KG1 (cell line): ENCODE measurements around the gene CALHM2.
"Not testable (repeated sequence)": the region's sequence is repeated elsewhere in the genome, so short reads cannot be mapped to it uniquely, and the experiment has no call there.

Experiments
- DNase-seq: peaks from one replicate; lab custom pipeline; 2025; lab: John Stamatoyannopoulos, UW

CALHM2 gene

GRCh38 chr10:103449208-103450144 lies 2.7 kb downstream of the CALHM2 start:
- DNase-seq, result no peak

GRCh38 chr10:103448746-103449145 lies 3.4 kb downstream of the CALHM2 start:
- no peak for DNase-seq

- no peak for DNase-seq
Measured at GRCh38 chr10:103447187-103447586, 5.0 kb downstream of the CALHM2 start.

DNA sequence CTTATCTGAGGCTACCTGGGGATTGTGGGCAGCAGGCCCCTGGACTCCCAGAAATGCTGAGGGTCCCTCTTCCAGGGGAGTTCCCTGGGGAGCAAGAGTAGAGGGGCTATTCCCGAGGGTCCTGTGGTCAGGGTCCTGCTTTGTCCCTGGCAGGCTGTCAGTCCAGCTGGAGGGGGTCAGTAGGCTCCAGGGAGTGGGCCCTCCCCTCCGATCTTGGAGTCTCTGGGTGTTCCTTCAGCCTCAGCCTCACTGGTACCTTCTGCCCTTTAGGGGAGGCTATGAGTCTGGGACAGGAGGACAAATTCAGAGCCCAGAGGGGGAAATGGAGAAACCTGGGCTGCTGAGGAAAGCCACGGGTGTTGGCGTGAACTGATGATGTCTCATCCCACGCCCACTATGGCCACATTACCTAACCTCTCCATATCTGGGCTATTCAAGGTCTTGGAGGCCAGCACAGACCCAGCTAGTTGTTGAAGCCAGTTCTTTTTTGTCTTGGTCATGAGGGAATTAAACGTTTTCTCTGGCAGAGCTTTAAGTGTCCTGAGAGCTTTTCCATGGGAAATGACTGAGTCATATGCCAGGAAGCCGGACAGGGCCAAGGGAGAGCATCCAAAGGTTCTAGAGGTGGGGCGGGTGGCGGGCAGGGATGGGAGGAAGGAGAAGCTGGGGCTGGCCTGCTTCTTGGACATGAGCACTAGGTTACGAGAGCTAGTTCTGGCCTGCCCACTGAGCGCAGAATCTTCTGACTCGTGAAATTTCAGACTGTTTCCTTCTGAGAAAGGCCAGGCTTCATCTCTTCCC lies 6.2 kb downstream of the CALHM2 start:
- DNase-seq, result no peak

- no peak for DNase-seq
Measured at GRCh38 chr10:103445366-103445765, 6.8 kb downstream of the CALHM2 start.

- DNase-seq, result no peak
Measured at GRCh38 chr10:103444478-103444877, 7.7 kb downstream of the CALHM2 start.

GRCh38 chr10:103443475-103444185 lies 8.5 kb downstream of the CALHM2 start:
- no peak for DNase-seq

DNA sequence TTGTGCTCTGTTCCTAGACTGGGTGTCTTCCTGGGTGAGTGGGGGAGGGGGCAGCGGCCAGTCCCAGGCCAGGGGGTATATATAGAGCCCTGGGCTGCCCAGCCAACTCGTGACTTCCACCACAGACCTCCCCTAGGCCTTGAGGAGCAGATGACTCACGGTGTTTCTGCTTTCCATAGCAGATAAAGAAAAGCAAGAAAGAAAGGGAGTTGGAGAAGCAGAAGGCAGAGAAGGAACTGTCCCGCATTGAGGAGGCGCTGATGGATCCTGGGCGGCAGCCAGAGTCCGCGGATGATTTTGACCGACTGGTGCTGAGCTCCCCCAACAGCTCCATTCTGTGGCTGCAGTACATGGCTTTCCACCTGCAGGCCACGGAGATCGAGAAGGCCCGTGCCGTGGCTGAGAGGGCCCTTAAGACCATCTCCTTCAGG lies 10.1 kb downstream of the CALHM2 start:
- DNase-seq, result no peak

DNA sequence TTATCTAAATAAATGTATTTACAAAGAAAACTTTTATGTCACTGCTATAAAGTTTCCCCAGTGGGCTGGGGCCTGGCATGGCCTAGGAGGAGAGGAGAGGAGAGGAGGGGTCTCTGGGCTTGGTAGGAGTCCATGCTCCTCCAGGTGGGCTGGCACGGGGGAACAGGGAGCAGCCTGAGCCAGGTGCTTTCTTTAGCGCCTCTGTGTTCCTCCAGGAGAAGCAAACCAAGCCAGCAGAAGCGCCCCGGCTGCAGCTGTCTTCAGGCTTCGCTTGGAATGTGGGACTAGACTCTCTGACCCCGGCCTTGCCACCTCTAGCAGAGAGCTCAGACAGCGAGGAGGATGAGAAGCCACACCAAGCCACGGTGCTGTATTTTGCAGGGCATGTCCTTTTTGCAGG lies 10.6 kb downstream of the CALHM2 start:
- no peak for DNase-seq

DNA sequence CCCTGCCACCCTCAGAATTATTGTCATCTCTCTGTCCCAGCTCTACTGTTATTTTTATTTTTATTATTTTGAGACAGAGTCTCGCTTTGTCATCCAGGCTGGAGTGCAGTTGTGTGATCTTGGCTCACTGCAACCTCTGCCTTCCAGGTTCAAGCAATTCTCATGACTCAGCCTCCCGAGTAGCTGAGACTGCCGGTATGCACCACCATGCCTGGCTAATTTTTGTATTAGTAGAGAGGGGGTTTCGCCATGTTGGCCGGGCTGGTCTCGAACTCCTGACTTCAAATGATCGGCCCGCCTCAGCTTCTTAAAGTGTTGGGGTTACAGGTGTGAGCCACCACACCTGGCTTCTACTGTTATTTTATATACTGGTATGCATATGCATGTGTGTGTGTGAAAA lies 11.0 kb downstream of the CALHM2 start:
- no peak for DNase-seq

DNA sequence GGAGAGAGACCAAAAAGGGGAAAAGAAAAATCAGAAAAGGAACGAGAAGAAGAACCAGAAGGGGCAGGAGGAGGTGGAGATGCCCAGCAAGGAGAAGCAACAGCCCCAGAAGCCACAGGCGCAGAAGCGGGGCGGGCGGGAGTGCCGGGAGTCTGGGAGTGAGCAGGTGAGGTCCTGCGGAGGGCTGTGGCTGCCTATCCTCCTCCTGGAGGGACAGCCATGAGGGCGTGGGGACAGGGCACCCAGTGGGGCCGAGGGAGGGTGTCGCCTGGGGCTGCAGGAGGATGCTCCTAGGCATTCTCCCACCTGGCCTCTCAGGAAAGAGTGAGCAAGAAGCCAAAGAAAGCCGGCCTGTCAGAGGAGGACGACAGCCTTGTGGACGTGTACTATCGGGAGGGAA lies 11.8 kb downstream of the CALHM2 start:
- no peak for DNase-seq

- no peak for DNase-seq
Measured at GRCh38 chr10:103439776-103440175, 12.4 kb downstream of the CALHM2 start.

DNA sequence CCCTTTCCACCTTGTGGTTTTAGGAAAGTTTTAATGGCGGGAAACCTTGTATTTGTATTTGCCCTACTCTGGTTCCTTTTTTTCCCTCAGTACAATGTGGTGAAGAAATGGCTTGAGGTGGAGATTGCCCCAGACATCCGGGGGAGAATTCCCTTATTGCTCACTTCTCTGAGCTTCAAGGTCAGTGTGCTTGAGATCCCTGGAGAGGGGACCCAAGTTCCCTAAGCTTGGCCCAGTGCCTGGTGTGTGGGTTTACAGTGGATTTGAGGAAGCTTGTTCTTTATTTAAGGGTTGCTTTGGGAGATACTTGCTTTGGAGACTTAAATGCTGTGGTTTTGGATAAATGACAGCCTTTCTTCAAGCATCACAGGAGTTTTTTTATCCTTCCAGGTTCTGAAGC lies 18.3 kb downstream of the CALHM2 start:
- DNase-seq, result no peak

- DNase-seq, result no peak
Measured at GRCh38 chr10:103431902-103432301, 20.3 kb downstream of the CALHM2 start.

GRCh38 chr10:103429647-103430046 lies 22.5 kb downstream of the CALHM2 start:
- DNase-seq, result no peak

GRCh38 chr10:103428989-103429643 lies 23.1 kb downstream of the CALHM2 start:
- no peak for DNase-seq

- DNase-seq, result no peak
Measured at GRCh38 chr10:103427866-103428265, 24.3 kb downstream of the CALHM2 start.

DNA sequence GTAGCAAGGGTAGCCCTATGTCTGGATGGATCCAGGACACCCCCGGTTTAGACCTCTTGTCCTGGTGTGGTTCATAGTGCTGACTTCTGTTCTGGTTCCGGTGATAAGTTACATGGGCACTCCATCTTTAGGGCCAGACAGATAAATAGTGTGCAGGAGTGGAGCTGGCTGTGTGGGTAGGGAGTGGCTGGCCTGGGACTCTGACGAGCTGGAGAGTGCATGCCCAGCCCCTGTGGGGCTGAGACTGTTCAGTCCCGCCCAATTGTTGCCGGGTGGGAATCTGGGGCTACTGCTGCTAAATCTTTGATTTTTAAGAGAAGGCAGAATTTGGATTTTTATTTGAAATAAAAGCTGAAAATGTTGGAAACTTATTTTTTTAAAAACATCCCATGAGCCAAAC lies 28.4 kb downstream of the CALHM2 start:
- no peak for DNase-seq

- DNase-seq, result no peak
Measured at GRCh38 chr10:103419101-103419500, 33.1 kb downstream of the CALHM2 start.

DNA sequence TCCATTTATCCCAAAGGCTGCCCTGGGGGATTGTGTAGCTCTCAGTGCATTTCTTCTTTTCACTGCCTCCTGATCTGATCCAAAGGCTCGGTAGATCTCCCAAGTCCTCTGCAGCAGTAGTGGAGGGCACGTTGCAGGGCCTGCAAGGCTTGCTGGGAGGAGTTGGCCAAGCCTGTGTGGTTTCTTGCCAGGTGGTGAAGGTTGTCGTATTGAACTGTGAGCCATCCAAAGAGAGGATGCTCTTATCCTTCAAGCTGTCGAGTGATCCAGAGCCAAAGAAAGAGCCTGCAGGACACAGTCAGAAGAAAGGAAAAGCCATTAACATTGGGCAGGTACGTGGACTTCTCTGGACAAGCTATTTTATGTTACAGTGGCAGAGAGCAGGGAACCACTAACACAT lies 34.6 kb downstream of the CALHM2 start:
- DNase-seq, result no peak

GRCh38 chr10:103417148-103417469 lies 35.1 kb downstream of the CALHM2 start:
- DNase-seq, result not testable (repeated sequence)
